Mammary microvascular endothelial cell (primary cell): Measurements from ENCODE around the gene AMTN. TPM values are rescaled to one million over a fixed set of nuclear protein-coding genes. Genes with fewer than 3 reads are reported as not detected.

ENCODE experiments used
- total RNA-seq: library from RNA; depleted of rRNA; stranded (reverse); fragments of >200 nt; gene quantifications from 2 replicates; pipeline ENCODE4 v1.2.3, GENCODE V29; 2015

AMTN gene
- total RNA-seq, result not detected in 2 replicates

GRCh38 chr4:70518269-70518668 lies at the start of gene AMTN:
Gene AMTN, plus strand, starts transcription at chr4:70518569. Its CDS starts 209 bp downstream, at chr4:70518778.

GRCh38 chr4:70471897-70472296 lies 46.5 kb upstream of the AMTN start, which contains the start of gene MUC7:
Gene MUC7, plus strand, starts transcription at chr4:70472197. Its CDS starts 1,825 bp downstream, at chr4:70474022.

Other genes with a start within 250 kb of the AMTN start
- gene CABS1, start 183.6 kb upstream of the AMTN start, total RNA-seq, result not detected in 2 replicates
- not detected in 2 replicates for gene SMR3A, start 157.8 kb upstream of the AMTN start, total RNA-seq
- gene SMR3B, start 135.4 kb upstream of the AMTN start, total RNA-seq, result not detected in 2 replicates
- gene OPRPN, start 120.6 kb upstream of the AMTN start, total RNA-seq, result not detected in 2 replicates
- gene MUC7, start 46.4 kb upstream of the AMTN start, total RNA-seq, result not detected in 2 replicates
- gene AMBN, start 73.7 kb downstream of the AMTN start, total RNA-seq, result not detected in 2 replicates
- gene ENAM, start 110.2 kb downstream of the AMTN start, total RNA-seq, result not detected in 2 replicates
- gene JCHAIN, start 147.9 kb downstream of the AMTN start, total RNA-seq, result not detected in 2 replicates
- gene UTP3, start 170.0 kb downstream of the AMTN start, total RNA-seq, result 18.8 and 19.9 TPM in 2 replicates
- 18.5 and 19.1 TPM in 2 replicates for gene RUFY3, start 203.4 kb downstream of the AMTN start, total RNA-seq